CD14-positive monocyte (primary cell): Measurements from ENCODE around the gene HES7. TPM values are rescaled to one million over a fixed set of nuclear protein-coding genes. Genes with fewer than 3 reads are reported as not detected.
A peak's percentile ranks its signal among the peaks of the same experiment; 100 is the strongest.

Source experiments
- DNase-seq, 3 donors: peaks; one replicate each; pipeline ENCODE4 v3.0.0-alpha.2; 2011 to 2022
- H2AFZ ChIP-seq: 2 replicates; pipeline ENCODE4 v1.6.0; 2012; ENCODE audit warnings: mild to moderate bottlenecking, low read depth, low read length, inconsistent platforms; ENCODE audit not compliant: insufficient read depth, poor library complexity, severe bottlenecking
- H3K27ac ChIP-seq, 2 donors: 1 replicate in 1 of 2; 2 replicates in 1 of 2; pipeline ENCODE4 v1.5.1; 2012 to 2013; ENCODE audit warnings: low read length in 2 of 2, control low read depth in 1 of 2, inconsistent platforms in 1 of 2, low read depth in 1 of 2, mild to moderate bottlenecking in 1 of 2
- H3K27me3 ChIP-seq, 2 donors: one replicate each; pipeline versions ENCODE4 v1.6.0 to v1.6.1; 2011 to 2013; ENCODE audit warnings: low read length in 2 of 2; ENCODE audit not compliant: control insufficient read depth in 2 of 2, insufficient read depth in 2 of 2
- H3K36me3 ChIP-seq, 2 donors: replicated peaks in 1 of 2; 1 replicate in 1 of 2; 2 replicates in 1 of 2; pipeline versions ENCODE4 v1.5.1 to v1.6.1; 2012 to 2013; ENCODE audit warnings: low read length in 2 of 2, control low read depth in 1 of 2, inconsistent platforms in 1 of 2, mild to moderate bottlenecking in 1 of 2; ENCODE audit not compliant: insufficient read depth in 2 of 2, control insufficient read depth in 1 of 2
- H3K4me1 ChIP-seq, 2 donors: 1 replicate in 1 of 2; 2 replicates in 1 of 2; pipeline versions ENCODE4 v1.5.1 to v1.6.1; 2012 to 2013; ENCODE audit warnings: low read length in 2 of 2, control low read depth in 1 of 2, inconsistent platforms in 1 of 2, mild to moderate bottlenecking in 1 of 2, moderate library complexity in 1 of 2; ENCODE audit not compliant: insufficient read depth in 2 of 2, control insufficient read depth in 1 of 2
- H3K4me2 ChIP-seq: replicated peaks from 2 replicates; pipeline ENCODE3; 2012; ENCODE audit warnings: low read length, moderate library complexity, mild to moderate bottlenecking; ENCODE audit not compliant: poor library complexity, severe bottlenecking; ENCODE audit errors: extremely low read depth
- H3K4me3 ChIP-seq, 3 experiments: fragments of 200-600 bp in 1 of 3; sonication (generic) in 1 of 3; replicated peaks in 1 of 3; 1 replicate in 2 of 3; 2 replicates in 1 of 3; pipeline ENCODE4 v1.5.1; 2011 to 2013; ENCODE audit warnings: low read length in 3 of 3, mild to moderate bottlenecking in 3 of 3, control low read depth in 2 of 3, low read depth in 2 of 3, inconsistent platforms in 1 of 3, moderate library complexity in 1 of 3
- H3K79me2 ChIP-seq: 2 replicates; pipeline ENCODE4 v1.6.0; 2012; ENCODE audit warnings: mild to moderate bottlenecking, control low read depth, inconsistent platforms, low read length, moderate library complexity; ENCODE audit not compliant: insufficient read depth
- H3K9ac ChIP-seq: 2 replicates; pipeline ENCODE4 v1.6.0; 2017; ENCODE audit warnings: low read length, mild to moderate bottlenecking; ENCODE audit not compliant: insufficient read depth, poor library complexity, severe bottlenecking
- H3K9me3 ChIP-seq, 2 donors: replicated peaks in 1 of 2; 1 replicate in 1 of 2; 2 replicates in 1 of 2; pipeline versions ENCODE4 v1.5.1 to v1.6.1; 2012 to 2013; ENCODE audit warnings: low read length in 2 of 2, control low read depth in 1 of 2; ENCODE audit not compliant: control insufficient read depth in 1 of 2, insufficient read depth in 1 of 2
- H4K20me1 ChIP-seq: 2 replicates; pipeline ENCODE4 v1.6.0; 2012; ENCODE audit warnings: mild to moderate bottlenecking, low read length, control low read depth, moderate library complexity; ENCODE audit not compliant: insufficient read depth
- H3K27ac Mint-ChIP-seq, 7 donors: one replicate each; pipeline ENCODE4 v1.8.0; 2020; ENCODE audit warnings: mild to moderate bottlenecking in 7 of 7, mixed read lengths in 7 of 7, moderate library complexity in 6 of 7, inconsistent platforms in 2 of 7
- H3K27me3 Mint-ChIP-seq, 3 donors: one replicate each; pipeline ENCODE4 v1.8.0; 2021 to 2022; ENCODE audit warnings: low read depth in 3 of 3, mild to moderate bottlenecking in 3 of 3, mixed read lengths in 3 of 3, moderate library complexity in 3 of 3, inconsistent platforms in 1 of 3
- H3K36me3 Mint-ChIP-seq, 2 donors: one replicate each; pipeline ENCODE4 v1.8.0; 2020; ENCODE audit warnings: mixed read lengths in 2 of 2, inconsistent platforms in 1 of 2, mild to moderate bottlenecking in 1 of 2
- H3K4me1 Mint-ChIP-seq: one replicate; pipeline ENCODE4 v1.8.0; 2020; ENCODE audit warnings: mild to moderate bottlenecking, mixed read lengths
- H3K4me3 Mint-ChIP-seq, 2 donors: one replicate each; pipeline ENCODE4 v1.8.0; 2020; ENCODE audit warnings: mild to moderate bottlenecking in 2 of 2, mixed read lengths in 2 of 2, moderate library complexity in 1 of 2
- H3K9me3 Mint-ChIP-seq, 7 donors: one replicate each; pipeline ENCODE4 v1.8.0; 2020 to 2022; ENCODE audit warnings: mixed read lengths in 7 of 7, mild to moderate bottlenecking in 6 of 7, moderate library complexity in 6 of 7, inconsistent platforms in 2 of 7
- WGBS: methylation state at CpG from one replicate; pipeline ENCODE4 v1.1.5; 2013; ENCODE audit warnings: missing lambda C conversion rate; ENCODE audit not compliant: insufficient coverage; 5-methylcytosine and 5-hydroxymethylcytosine counted together
- intact Hi-C, 2 donors: fragments of 100-400 bp; cut with micrococcal nuclease; formaldehyde crosslinking; loops; one replicate each; pipeline versions ENCODE4 v1.15.0 to v1.15.1; 2023
- polyA plus RNA-seq, 3 donors: library from polyadenylated mRNA; depleted of rRNA in 1 of 3; unstranded in 2 of 3; stranded (reverse) in 1 of 3; fragments of 300-500 nt in 2 of 3; fragments of >200 nt in 1 of 3; fragmentation: Illumina TruSeq in 2 of 3; gene quantifications; 1 replicate in 2 of 3; 2 replicates in 1 of 3; pipeline ENCODE4 v1.2.3, GENCODE V29; 2012 to 2021
- TF ChIP-seq, protein P1 (sequence below): fragments of 200-600 bp; IDR thresholded peaks from one replicate; pipeline ENCODE4 v1.8.0; 2022; ENCODE audit warnings: antibody characterized with exemption, mild to moderate bottlenecking

The HES7 gene
- polyA plus RNA-seq, 3 donors = not detected

DNA sequence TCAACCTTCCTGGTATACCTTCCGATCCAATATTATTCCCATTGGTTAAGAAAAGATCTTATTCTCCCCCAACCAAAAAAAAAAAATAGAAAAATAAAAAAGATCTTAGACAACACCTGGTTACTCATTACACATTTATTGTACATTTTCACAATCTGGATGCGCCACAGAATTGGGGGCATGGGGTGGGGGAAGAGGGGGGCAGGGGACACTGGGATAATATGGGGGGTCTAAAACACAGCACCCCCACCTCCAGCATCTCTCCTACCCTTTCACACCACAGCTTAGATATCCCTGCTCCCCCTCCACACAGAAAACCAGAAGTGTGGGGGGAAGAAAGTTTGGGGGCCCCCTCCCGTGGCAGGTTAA lies 35.1 kb upstream of the HES7 start:
- Histone ChIP-seq H3K9ac (no peak overlapping the region), H3K27me3 (no peaks in the 10 kb centered on the region), H2AFZ (no peak overlapping the region), H3K27ac (peak overlapping the region in 1 of 2 donors; percentile 34), H3K4me3 (no peak overlapping the region), H3K4me2 (no peak overlapping the region), H3K79me2 (peaks cover 37% of the 10 kb centered on the region), H4K20me1 (peaks cover 18% of the 10 kb centered on the region), H3K9me3 (no peaks in the 10 kb centered on the region), H3K36me3 (peaks cover 19 to 26% of the 10 kb centered on the region in 2 donors), H3K4me1 (peaks cover 63 to 88% of the 10 kb centered on the region in 2 donors)
- no CpG with 5 or more reads among the region's 3 CpGs for WGBS
- peaks cover 48% of the 10 kb centered on the region for H3K4me1 Mint-ChIP-seq
- H3K27ac Mint-ChIP-seq = peak overlapping the region in 5 of 7 donors; percentile 41 to 96 (median 64)
- DNase-seq = no peak
- peak overlapping the region in 1 of 2 donors; percentile 74 for H3K4me3 Mint-ChIP-seq
- H3K36me3 Mint-ChIP-seq = peaks cover 31 to 32% of the 10 kb centered on the region in 2 donors
- intact Hi-C loops = loop anchor here (2.0 to 10.0 kb wide), 4 partner anchors 20 to 324 kb away; partner anchors contain the start of genes HES7 (in 1 of the 2) and KDM6B (in 1 of the 2)
- TF ChIP-seq, protein P1, sequence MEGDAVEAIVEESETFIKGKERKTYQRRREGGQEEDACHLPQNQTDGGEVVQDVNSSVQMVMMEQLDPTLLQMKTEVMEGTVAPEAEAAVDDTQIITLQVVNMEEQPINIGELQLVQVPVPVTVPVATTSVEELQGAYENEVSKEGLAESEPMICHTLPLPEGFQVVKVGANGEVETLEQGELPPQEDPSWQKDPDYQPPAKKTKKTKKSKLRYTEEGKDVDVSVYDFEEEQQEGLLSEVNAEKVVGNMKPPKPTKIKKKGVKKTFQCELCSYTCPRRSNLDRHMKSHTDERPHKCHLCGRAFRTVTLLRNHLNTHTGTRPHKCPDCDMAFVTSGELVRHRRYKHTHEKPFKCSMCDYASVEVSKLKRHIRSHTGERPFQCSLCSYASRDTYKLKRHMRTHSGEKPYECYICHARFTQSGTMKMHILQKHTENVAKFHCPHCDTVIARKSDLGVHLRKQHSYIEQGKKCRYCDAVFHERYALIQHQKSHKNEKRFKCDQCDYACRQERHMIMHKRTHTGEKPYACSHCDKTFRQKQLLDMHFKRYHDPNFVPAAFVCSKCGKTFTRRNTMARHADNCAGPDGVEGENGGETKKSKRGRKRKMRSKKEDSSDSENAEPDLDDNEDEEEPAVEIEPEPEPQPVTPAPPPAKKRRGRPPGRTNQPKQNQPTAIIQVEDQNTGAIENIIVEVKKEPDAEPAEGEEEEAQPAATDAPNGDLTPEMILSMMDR = no peak
- no peaks in the 10 kb centered on the region for H3K27me3 Mint-ChIP-seq
- peaks cover 0 to 2% (median 0%) of the 10 kb centered on the region in 7 donors for H3K9me3 Mint-ChIP-seq

DNA sequence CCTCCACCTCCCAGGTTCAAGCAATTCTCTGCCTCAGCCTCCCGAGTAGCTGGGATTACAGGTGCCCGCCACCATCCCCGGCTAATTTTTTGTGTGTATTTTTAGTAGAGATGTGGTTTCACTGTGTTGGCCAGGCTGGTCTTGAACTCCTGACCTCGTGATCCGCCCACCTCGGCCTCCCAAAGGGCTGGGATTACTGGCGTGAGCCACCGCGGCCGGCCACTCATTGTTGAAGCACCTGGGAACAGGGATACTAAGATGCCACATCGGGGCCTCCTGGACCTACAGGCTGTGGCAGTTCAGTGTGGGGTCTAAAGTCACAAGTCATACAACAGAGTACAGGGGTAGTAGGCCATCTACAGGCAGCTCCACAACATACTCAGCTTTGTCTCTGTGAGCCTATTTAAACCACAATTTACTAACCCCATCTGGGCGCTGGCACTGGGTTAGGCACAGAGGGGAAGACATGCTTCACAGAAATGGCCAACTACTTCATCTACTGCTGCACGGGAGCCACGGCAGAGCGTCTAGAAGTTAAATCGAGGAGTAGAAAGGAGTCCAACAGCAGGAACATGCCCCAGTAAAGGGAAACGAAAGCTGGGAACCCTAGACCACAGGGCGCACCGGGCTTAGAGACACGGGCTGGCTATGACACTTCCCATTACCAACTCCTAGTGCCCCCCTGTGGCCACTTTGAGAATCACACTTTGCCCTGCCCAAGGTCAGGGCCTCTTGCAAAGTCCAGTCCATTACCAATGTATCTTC lies 34.5 kb upstream of the HES7 start:
- H3K36me3 ChIP-seq = peaks cover 19 to 26% of the 10 kb centered on the region in 2 donors
- H3K4me3 Mint-ChIP-seq = peak overlapping the region; percentile 73 to 74
- H3K4me2 ChIP-seq = peak overlapping the region; percentile 53
- H3K27ac Mint-ChIP-seq = peak overlapping the region in 5 of 7 donors; percentile 94 to 96 (median 95)
- no peaks in the 10 kb centered on the region for H3K9me3 ChIP-seq
- peaks cover 0 to 2% (median 0%) of the 10 kb centered on the region in 7 donors for H3K9me3 Mint-ChIP-seq
- WGBS = 29% methylated on average over 8 of the region's 20 CpGs
- H3K4me3 ChIP-seq = peak overlapping the region in 1 of 3 experiments; percentile 49
- TF ChIP-seq, protein P1 = peak; percentile 92
- H3K27me3 Mint-ChIP-seq = no peaks in the 10 kb centered on the region
- peak overlapping the region; percentile 71 to 80 for H3K27ac ChIP-seq
- H3K4me1 Mint-ChIP-seq = peaks cover 44% of the 10 kb centered on the region
- peaks cover 63 to 88% of the 10 kb centered on the region in 2 donors for H3K4me1 ChIP-seq
- H3K27me3 ChIP-seq = no peaks in the 10 kb centered on the region
- H3K36me3 Mint-ChIP-seq = peaks cover 34 to 35% of the 10 kb centered on the region in 2 donors
- intact Hi-C loops = loop anchor here (2.0 to 10.0 kb wide), 4 partner anchors 20 to 324 kb away; partner anchors contain the start of genes HES7 (in 1 of the 2) and KDM6B (in 1 of the 2)
- H4K20me1 ChIP-seq = peaks cover 20% of the 10 kb centered on the region
- DNase-seq = peak; percentile 90 to 95 (median 92)
- H3K9ac ChIP-seq = peak overlapping the region; percentile 4
- peaks cover 37% of the 10 kb centered on the region for H3K79me2 ChIP-seq
- H2AFZ ChIP-seq = no peak overlapping the region
